Adrenal gland (tissue), 12 donors: ENCODE data around the gene ADIPOR2. TPM values are rescaled to one million over a fixed set of nuclear protein-coding genes. Genes with fewer than 3 reads are reported as not detected.
A peak's percentile ranks its signal among the peaks of the same experiment; 100 is the strongest.

ENCODE experiments used
- DNase-seq, 7 donors: peaks; one replicate each; pipeline ENCODE4 v3.0.0-alpha.2; 2019 to 2020
- H3K27ac ChIP-seq, 5 donors: fragments of 200-600 bp; sonication (generic) in 4 of 5; 1 replicate in 3 of 5; 2 replicates in 2 of 5; pipeline versions ENCODE4 v1.5.1 to v1.8.0; 2016 to 2020; ENCODE audit warnings: mild to moderate bottlenecking in 1 of 5
- H3K27me3 ChIP-seq: fragments of 200-600 bp; 2 replicates; pipeline ENCODE4 v1.8.0; 2021
- H3K36me3 ChIP-seq, 2 donors: fragments of 200-600 bp; replicated peaks in 1 of 2; 1 replicate in 1 of 2; 2 replicates in 1 of 2; pipeline versions ENCODE4 v1.5.1 to v1.8.0; 2018 to 2022
- H3K4me1 ChIP-seq, 2 donors: fragments of 200-600 bp; replicated peaks in 1 of 2; 1 replicate in 1 of 2; 2 replicates in 1 of 2; pipeline versions ENCODE4 v1.5.1 to v1.8.0; 2018 to 2021
- H3K4me3 ChIP-seq, 4 donors: fragments of 200-600 bp; sonication (generic) in 3 of 4; one replicate each; pipeline ENCODE4 v1.5.1; 2016 to 2018
- H3K9me3 ChIP-seq, 3 donors: fragments of 200-600 bp; sonication (generic) in 1 of 3; replicated peaks in 1 of 3; 1 replicate in 2 of 3; 2 replicates in 1 of 3; pipeline versions ENCODE4 v1.5.1 to v1.8.0; 2016 to 2021
- POLR2A ChIP-seq, 2 donors: fragments of 450-650 bp; IDR thresholded peaks; one replicate each; pipeline ENCODE4 v1.6.1; 2017; ENCODE audit warnings: antibody characterized with exemption in 2 of 2, mild to moderate bottlenecking in 2 of 2, moderate library complexity in 1 of 2
- WGBS, 4 donors: extraction: QIAGEN DNeasy Blood & Tissue Kit in 2 of 4; methylation state at CpG; one replicate each; pipeline versions ENCODE4 v1.1.5 to v1.1.7; 2013 to 2017; 5-methylcytosine and 5-hydroxymethylcytosine counted together
- intact Hi-C, 2 donors: fragments of 100-400 bp; cut with DNase I; formaldehyde crosslinking; loops; one replicate each; pipeline versions ENCODE4 v1.14.1 to v1.15.0; 2022 to 2023
- polyA plus RNA-seq, 3 donors: library from polyadenylated mRNA; stranded (reverse); fragments of 200-250 nt in 2 of 3; fragments of 350-450 nt in 1 of 3; fragmentation: Illumina TruSeq in 1 of 3; extraction: RNeasy Lipid Tissue Mini Kit (QIAGEN cat#74804) in 1 of 3; gene quantifications; one replicate each; pipeline ENCODE4 v1.2.3, GENCODE V29; 2013 to 2014
- total RNA-seq, 9 donors: library from RNA; depleted of rRNA in 4 of 9; stranded (reverse); fragments of >200 nt in 4 of 9; fragments of 120-200 nt in 1 of 9; fragmentation: NEBNext Ultra II Directional in 1 of 9; extraction: Animal tissue kit (Norgen Biotek cat#: 25700) in 1 of 9; gene quantifications; one replicate each; pipeline versions ENCODE4 v1.1.0 to v1.2.4, GENCODE V29; 2013 to 2023
- TF ChIP-seq, protein P1 (sequence below), 6 experiments: fragments of 450-650 bp in 4 of 6; fragments of 200-600 bp in 2 of 6; sonication (generic) in 1 of 6; IDR thresholded peaks; 1 replicate in 5 of 6; 2 replicates in 1 of 6; pipeline versions ENCODE4 v1.5.1 to v1.8.0; 2016 to 2021; ENCODE audit warnings: antibody characterized with exemption in 6 of 6, mild to moderate bottlenecking in 2 of 6, moderate library complexity in 1 of 6
- donor health status: healthy with polysubstance abuse.
- donor health status: Bipolar disorder and iron deficiency.
- donor health status: DM: yes; HTN: yes; CAD: no.
- donor health status: DM: no; HTN: no; CAD: no.
- donor health status: DM: no; HTN: no; CAD: no.
- donor health status: DM: yes; HTN: yes; CAD: no.

ADIPOR2 gene
- total and polyA plus RNA-seq, 12 donors, result 46.2 to 214 (median 98.6) TPM

DNA sequence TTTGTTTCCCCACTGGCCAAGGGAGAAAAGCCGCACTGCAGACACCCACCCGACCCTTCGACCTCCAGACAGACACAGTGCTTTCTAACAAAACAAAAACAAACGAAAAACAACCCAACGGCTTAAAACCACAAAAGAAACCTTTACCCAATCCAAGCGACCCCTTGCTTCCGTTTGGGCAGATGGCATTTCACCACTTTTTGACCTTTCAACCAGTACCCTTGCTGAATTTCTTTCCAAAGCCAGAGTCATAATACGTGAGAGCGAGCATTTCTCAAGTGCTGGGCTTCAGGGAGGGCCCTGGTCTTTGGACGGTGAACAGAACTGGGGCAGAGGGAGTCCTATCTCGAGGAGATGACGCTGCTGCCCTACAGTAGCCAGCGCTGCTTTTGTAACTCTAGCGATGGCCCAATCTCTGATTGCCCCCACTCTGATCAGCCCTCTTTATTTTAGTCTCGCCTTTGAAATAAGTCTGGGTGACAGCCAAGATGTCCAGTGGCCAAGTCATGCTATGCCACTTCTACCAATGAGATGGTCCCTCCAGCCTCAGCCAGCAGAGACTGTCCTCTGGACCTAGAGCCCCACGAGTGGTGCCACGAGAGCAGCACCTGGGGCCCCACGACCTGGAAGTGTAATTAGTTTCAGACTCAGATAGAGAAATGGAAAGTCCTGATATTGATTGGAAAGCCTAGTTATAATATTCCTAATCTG is 21.9 kb upstream of the ADIPOR2 start:
- no peak for DNase-seq
- H3K27me3 ChIP-seq, result no peaks in the 10 kb centered on the region
- intact Hi-C loops, result no loop called here
- H3K4me1 ChIP-seq, result peaks cover 0 to 6% of the 10 kb centered on the region in 2 donors
- WGBS, 4 donors, result 61 to 76% (median 70%) methylated on average over 18 of the region's 18 CpGs
- H3K36me3 ChIP-seq, result no peaks in the 10 kb centered on the region
- no peak overlapping the region for H3K4me3 ChIP-seq
- no peaks in the 10 kb centered on the region for H3K9me3 ChIP-seq
- no peak for TF ChIP-seq POLR2A (IDR thresholded peaks at IDR 0.05)
- TF ChIP-seq, protein P1, sequence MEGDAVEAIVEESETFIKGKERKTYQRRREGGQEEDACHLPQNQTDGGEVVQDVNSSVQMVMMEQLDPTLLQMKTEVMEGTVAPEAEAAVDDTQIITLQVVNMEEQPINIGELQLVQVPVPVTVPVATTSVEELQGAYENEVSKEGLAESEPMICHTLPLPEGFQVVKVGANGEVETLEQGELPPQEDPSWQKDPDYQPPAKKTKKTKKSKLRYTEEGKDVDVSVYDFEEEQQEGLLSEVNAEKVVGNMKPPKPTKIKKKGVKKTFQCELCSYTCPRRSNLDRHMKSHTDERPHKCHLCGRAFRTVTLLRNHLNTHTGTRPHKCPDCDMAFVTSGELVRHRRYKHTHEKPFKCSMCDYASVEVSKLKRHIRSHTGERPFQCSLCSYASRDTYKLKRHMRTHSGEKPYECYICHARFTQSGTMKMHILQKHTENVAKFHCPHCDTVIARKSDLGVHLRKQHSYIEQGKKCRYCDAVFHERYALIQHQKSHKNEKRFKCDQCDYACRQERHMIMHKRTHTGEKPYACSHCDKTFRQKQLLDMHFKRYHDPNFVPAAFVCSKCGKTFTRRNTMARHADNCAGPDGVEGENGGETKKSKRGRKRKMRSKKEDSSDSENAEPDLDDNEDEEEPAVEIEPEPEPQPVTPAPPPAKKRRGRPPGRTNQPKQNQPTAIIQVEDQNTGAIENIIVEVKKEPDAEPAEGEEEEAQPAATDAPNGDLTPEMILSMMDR (IDR thresholded peaks at IDR 0.05), result no peak
- no peak overlapping the region for H3K27ac ChIP-seq

DNA sequence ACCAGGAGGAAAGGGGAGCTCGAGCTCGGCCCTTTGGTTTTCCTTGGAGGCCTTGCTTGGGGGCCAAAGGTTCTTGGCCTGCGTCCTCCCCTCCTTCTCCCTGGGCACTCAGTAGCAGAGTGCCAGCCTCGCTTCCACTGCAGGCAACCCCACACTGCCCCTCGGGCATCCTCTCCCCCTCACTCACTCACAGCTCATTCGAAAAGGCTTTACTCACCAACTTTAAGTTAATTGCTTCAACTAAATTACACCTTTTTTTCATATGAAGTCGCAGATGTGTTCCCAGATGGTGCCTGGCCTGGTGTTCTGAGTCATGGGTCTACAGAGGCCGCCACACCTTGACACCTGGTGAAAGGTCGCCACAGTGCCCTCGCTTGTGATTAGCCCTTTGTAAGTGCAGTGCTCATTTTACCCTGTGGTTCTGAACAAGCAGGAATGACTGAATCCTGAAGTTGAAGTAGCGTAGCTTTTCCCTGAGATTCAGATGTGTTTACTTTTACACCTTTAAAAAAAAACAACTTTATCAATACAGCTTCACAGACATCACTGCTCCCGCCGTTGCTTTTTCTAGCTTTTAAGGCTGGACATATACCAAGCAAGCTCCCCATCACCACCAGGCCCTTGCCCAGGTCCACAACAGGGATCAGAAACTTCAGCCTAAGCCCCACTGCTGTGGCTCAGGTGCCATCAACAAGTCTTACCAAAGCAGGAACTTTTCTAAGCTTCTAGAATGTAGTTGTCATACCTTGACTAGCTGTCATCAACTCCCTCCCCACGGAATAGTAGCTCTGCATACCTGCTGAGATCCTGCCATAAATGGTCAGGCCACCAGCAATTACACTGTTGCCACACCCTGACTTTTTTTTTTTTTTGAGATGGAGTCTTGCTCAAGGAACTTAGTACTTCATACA is 20.3 kb upstream of the ADIPOR2 start:
- Histone ChIP-seq H3K9me3 (no peaks in the 10 kb centered on the region), H3K27me3 (no peaks in the 10 kb centered on the region), H3K4me3 (no peak overlapping the region), H3K36me3 (no peaks in the 10 kb centered on the region), H3K4me1 (peaks cover 0 to 6% of the 10 kb centered on the region in 2 donors), H3K27ac (no peak overlapping the region)
- 80 to 86% (median 83%) methylated on average over 14 of the region's 14 CpGs for WGBS, 4 donors
- no peak for DNase-seq
- intact Hi-C loops, result no loop called here
- TF ChIP-seq, protein P1 (IDR thresholded peaks at IDR 0.05), result no peak
- TF ChIP-seq POLR2A (IDR thresholded peaks at IDR 0.05), result no peak

DNA sequence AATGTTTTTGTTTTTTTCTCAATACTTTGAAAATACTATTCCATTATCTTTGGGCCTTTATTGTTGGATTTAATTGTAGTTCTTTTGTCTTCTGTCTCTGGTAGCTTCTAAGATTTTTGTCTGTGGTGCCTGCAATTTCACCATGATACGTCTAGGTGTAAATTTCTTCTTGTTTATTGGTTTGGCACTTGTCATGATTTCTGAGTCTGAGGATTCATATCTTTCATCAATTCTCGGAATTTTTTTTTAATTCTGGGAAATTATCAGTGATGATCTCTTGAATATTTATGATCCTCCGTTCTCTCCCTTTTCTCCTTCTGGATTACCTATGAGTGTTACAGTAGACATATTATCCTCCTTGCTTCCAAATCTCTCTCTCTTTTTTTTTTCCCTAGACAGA is 14.8 kb upstream of the ADIPOR2 start:
- H3K27ac ChIP-seq, result no peak overlapping the region
- H3K9me3 ChIP-seq, result no peaks in the 10 kb centered on the region
- intact Hi-C loops, result no loop called here
- no peak overlapping the region for H3K4me3 ChIP-seq
- no peaks in the 10 kb centered on the region for H3K4me1 ChIP-seq
- no peaks in the 10 kb centered on the region for H3K27me3 ChIP-seq
- WGBS, 4 donors, result 91 to 94% (median 92%) methylated on average over 3 of the region's 3 CpGs
- no peaks in the 10 kb centered on the region for H3K36me3 ChIP-seq
- TF ChIP-seq POLR2A (IDR thresholded peaks at IDR 0.05), result no peak
- TF ChIP-seq, protein P1 (IDR thresholded peaks at IDR 0.05), result no peak
- DNase-seq, result no peak

DNA sequence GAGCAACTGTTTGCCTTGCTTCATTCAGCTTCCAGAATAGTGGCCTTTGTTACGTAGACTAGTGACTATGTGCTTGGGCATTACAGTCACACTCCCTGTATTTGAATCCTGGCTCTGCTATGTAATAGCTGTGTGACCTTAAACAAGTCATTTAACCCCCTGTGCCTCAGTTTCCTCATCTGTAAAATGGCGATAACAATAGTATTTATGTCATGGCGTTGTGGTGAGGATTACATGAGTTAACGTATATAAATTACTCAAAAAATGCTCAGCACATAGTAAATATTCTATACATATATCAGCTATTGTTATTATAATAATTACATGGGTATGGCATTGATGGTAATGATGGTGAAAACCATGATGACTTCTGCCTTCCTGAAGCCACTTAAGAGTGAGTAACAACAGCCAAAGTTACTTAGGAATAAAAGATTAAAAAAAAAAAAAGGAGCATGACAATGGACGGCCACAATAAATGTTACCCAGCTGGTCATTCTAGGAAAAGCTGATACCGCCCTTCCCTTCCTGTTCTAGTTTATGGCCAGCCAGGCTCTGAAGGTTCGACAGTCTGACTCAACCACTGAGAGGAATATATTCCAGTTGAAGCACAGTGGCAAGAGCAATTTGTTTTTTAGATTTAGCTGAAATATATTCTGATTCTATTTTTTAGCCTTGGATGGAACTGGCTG is 9.9 kb upstream of the ADIPOR2 start:
- H3K36me3 ChIP-seq, result no peaks in the 10 kb centered on the region
- peak overlapping the region in 2 of 5 donors; percentile 53 to 55 for H3K27ac ChIP-seq
- 62 to 63% (median 62%) methylated on average over 7 of the region's 7 CpGs for WGBS, 4 donors
- H3K4me1 ChIP-seq, result no peaks in the 10 kb centered on the region
- no peaks in the 10 kb centered on the region for H3K27me3 ChIP-seq
- intact Hi-C loops, result no loop called here
- H3K4me3 ChIP-seq, result no peak overlapping the region
- no peak for TF ChIP-seq POLR2A (IDR thresholded peaks at IDR 0.05)
- TF ChIP-seq, protein P1 (IDR thresholded peaks at IDR 0.05), result no peak
- DNase-seq, result peak in 4 of 7 donors; percentile 43 to 59 (median 48)
- no peaks in the 10 kb centered on the region for H3K9me3 ChIP-seq
